ENCODE results near the gene GRXCR2.
"Not testable (repeated sequence)": the region's sequence is repeated elsewhere in the genome, so short reads cannot be mapped to it uniquely, and the experiment has no call there.

The GRXCR2 gene

GRCh38 chr5:145846081-145846480, 26.7 kb downstream of the GRXCR2 start:
- no peak for ATAC-seq (ENCODE audit: low read depth)
- no peak for TF ChIP-seq CTCF (IDR thresholded peaks at IDR 0.05; ENCODE audit: poor library complexity, severe bottlenecking)
- Histone ChIP-seq H3K9me3 (ENCODE audit: severe bottlenecking) (no peaks in the 10 kb centered on the region), H3K27me3 (ENCODE audit: insufficient read depth, poor library complexity, severe bottlenecking) (no peaks in the 10 kb centered on the region), H3K36me3 (ENCODE audit: low read depth) (no peaks in the 10 kb centered on the region), H3K4me1 (ENCODE audit: insufficient read depth, poor library complexity, severe bottlenecking) (peaks cover 21% of the 10 kb centered on the region), H3K27ac (ENCODE audit: poor library complexity, severe bottlenecking) (no peak overlapping the region), H3K4me3 (ENCODE audit: severe bottlenecking) (no peak overlapping the region)
- DNase-seq (ENCODE audit: low spot score): no peak

GRCh38 chr5:145841299-145841698, 31.5 kb downstream of the GRXCR2 start:
- no peaks in the 10 kb centered on the region for H3K9me3 ChIP-seq (ENCODE audit: severe bottlenecking)
- no peak overlapping the region for H3K27ac ChIP-seq (ENCODE audit: poor library complexity, severe bottlenecking)
- no peak for ATAC-seq (ENCODE audit: low read depth)
- no peak overlapping the region for H3K4me3 ChIP-seq (ENCODE audit: severe bottlenecking)
- no peaks in the 10 kb centered on the region for H3K36me3 ChIP-seq (ENCODE audit: low read depth)
- TF ChIP-seq CTCF (IDR thresholded peaks at IDR 0.05; ENCODE audit: poor library complexity, severe bottlenecking): no peak
- no peak for DNase-seq (ENCODE audit: low spot score)
- no peaks in the 10 kb centered on the region for H3K27me3 ChIP-seq (ENCODE audit: insufficient read depth, poor library complexity, severe bottlenecking)
- no peaks in the 10 kb centered on the region for H3K4me1 ChIP-seq (ENCODE audit: insufficient read depth, poor library complexity, severe bottlenecking)

GRCh38 chr5:145840458-145841132, 32.2 kb downstream of the GRXCR2 start:
- Histone ChIP-seq H3K4me1 (ENCODE audit: insufficient read depth, poor library complexity, severe bottlenecking) (peaks cover 5% of the 10 kb centered on the region), H3K27ac (ENCODE audit: poor library complexity, severe bottlenecking) (no peak overlapping the region), H3K27me3 (ENCODE audit: insufficient read depth, poor library complexity, severe bottlenecking) (no peaks in the 10 kb centered on the region), H3K4me3 (ENCODE audit: severe bottlenecking) (no peak overlapping the region), H3K9me3 (ENCODE audit: severe bottlenecking) (no peaks in the 10 kb centered on the region), H3K36me3 (ENCODE audit: low read depth) (no peaks in the 10 kb centered on the region)
- DNase-seq (ENCODE audit: low spot score) (no peak), ATAC-seq (ENCODE audit: low read depth) (no peak)
- TF ChIP-seq CTCF (IDR thresholded peaks at IDR 0.05; ENCODE audit: poor library complexity, severe bottlenecking): no peak

- no peaks in the 10 kb centered on the region for H3K27me3 ChIP-seq (ENCODE audit: insufficient read depth, poor library complexity, severe bottlenecking)
Observed at GRCh38 chr5:145838276-145838675, 34.5 kb downstream of the GRXCR2 start.

GRCh38 chr5:145836241-145836640, 36.6 kb downstream of the GRXCR2 start:
- ATAC-seq (ENCODE audit: low read depth); H3K9me3 ChIP-seq (ENCODE audit: severe bottlenecking); H3K36me3 ChIP-seq (ENCODE audit: low read depth); DNase-seq (ENCODE audit: low spot score); H3K4me3 ChIP-seq (ENCODE audit: severe bottlenecking); H3K27ac ChIP-seq (ENCODE audit: poor library complexity, severe bottlenecking); H3K27me3 ChIP-seq (ENCODE audit: insufficient read depth, poor library complexity, severe bottlenecking): not testable (repeated sequence)
- H3K4me1 ChIP-seq (ENCODE audit: insufficient read depth, poor library complexity, severe bottlenecking): peaks cover 10% of the 10 kb centered on the region

More at GRCh38 chr5:145838276-145838675, 34.5 kb downstream of the GRXCR2 start:
- H3K4me1 ChIP-seq (ENCODE audit: insufficient read depth, poor library complexity, severe bottlenecking): peaks cover 10% of the 10 kb centered on the region
- H3K4me3 ChIP-seq (ENCODE audit: severe bottlenecking): no peak overlapping the region
- no peak overlapping the region for H3K27ac ChIP-seq (ENCODE audit: poor library complexity, severe bottlenecking)
- no peak for ATAC-seq (ENCODE audit: low read depth)
- TF ChIP-seq CTCF (IDR thresholded peaks at IDR 0.05; ENCODE audit: poor library complexity, severe bottlenecking): no peak
- H3K9me3 ChIP-seq (ENCODE audit: severe bottlenecking): no peaks in the 10 kb centered on the region
- DNase-seq (ENCODE audit: low spot score): no peak
- no peaks in the 10 kb centered on the region for H3K36me3 ChIP-seq (ENCODE audit: low read depth)

All from RWPE2 (cell line).